H9 (cell line): Measurements from ENCODE around the gene PCDHA8. TPM values are rescaled to one million over a fixed set of nuclear protein-coding genes. Genes with fewer than 3 reads are reported as not detected.

Source experiments
- DNase-seq: peaks from one replicate; pipeline ENCODE4 v3.0.0-alpha.2; 2017
- H2AFZ ChIP-seq: one replicate; pipeline ENCODE4 v1.6.1; 2013; ENCODE audit warnings: mild to moderate bottlenecking, low read length, control low read depth, moderate library complexity
- H2AK5ac ChIP-seq: 2 replicates; pipeline ENCODE4 v1.6.1; 2013; ENCODE audit warnings: low read length, control low read depth, mixed read lengths; ENCODE audit not compliant: insufficient read length
- H2BK120ac ChIP-seq: one replicate; pipeline ENCODE4 v1.6.1; 2013; ENCODE audit warnings: low read depth, mild to moderate bottlenecking, low read length, control low read depth, inconsistent platforms; ENCODE audit not compliant: poor library complexity, severe bottlenecking
- H2BK12ac ChIP-seq: 2 replicates; pipeline ENCODE4 v1.6.1; 2013; ENCODE audit warnings: low read length, control low read depth, mixed read lengths, low read depth; ENCODE audit not compliant: insufficient read length
- H2BK15ac ChIP-seq: 2 replicates; pipeline ENCODE4 v1.6.1; 2013; ENCODE audit warnings: low read depth, low read length, control low read depth
- H2BK20ac ChIP-seq: one replicate; pipeline ENCODE4 v1.6.1; 2013; ENCODE audit warnings: low read depth, mild to moderate bottlenecking, low read length, control low read depth, inconsistent platforms; ENCODE audit not compliant: poor library complexity, severe bottlenecking
- H2BK5ac ChIP-seq: 2 replicates; pipeline ENCODE4 v1.6.1; 2013; ENCODE audit warnings: low read length, control low read depth, mixed read lengths; ENCODE audit not compliant: insufficient read length
- H3K14ac ChIP-seq: 2 replicates; pipeline ENCODE4 v1.6.1; 2013; ENCODE audit warnings: low read length, control low read depth; ENCODE audit not compliant: insufficient read depth
- H3K18ac ChIP-seq: 2 replicates; pipeline ENCODE4 v1.6.1; 2013; ENCODE audit warnings: low read depth, mild to moderate bottlenecking, mixed read lengths, low read length, control low read depth; ENCODE audit not compliant: insufficient read length
- H3K23ac ChIP-seq: 2 replicates; pipeline ENCODE4 v1.6.1; 2013; ENCODE audit warnings: low read length, control low read depth, mixed read lengths, low read depth; ENCODE audit not compliant: insufficient read length
- H3K23me2 ChIP-seq: 2 replicates; pipeline ENCODE4 v1.6.1; 2013; ENCODE audit warnings: low read depth, mild to moderate bottlenecking, mixed read lengths, low read length, control low read depth; ENCODE audit not compliant: insufficient read length, poor library complexity, severe bottlenecking
- H3K27ac ChIP-seq: 2 replicates; pipeline ENCODE4 v1.5.1; 2013; ENCODE audit warnings: low read length, control low read depth, mixed read lengths, low read depth; ENCODE audit not compliant: insufficient read length
- H3K27me3 ChIP-seq: 2 replicates; pipeline ENCODE4 v1.6.1; 2013; ENCODE audit warnings: low read length, control low read depth, inconsistent platforms; ENCODE audit not compliant: insufficient read depth
- H3K4ac ChIP-seq: 2 replicates; pipeline ENCODE4 v1.6.1; 2013; ENCODE audit warnings: low read depth, mild to moderate bottlenecking, control low read depth, inconsistent platforms, low read length, moderate library complexity
- H3K4me1 ChIP-seq: 2 replicates; pipeline ENCODE4 v1.6.1; 2013; ENCODE audit warnings: low read length, control low read depth, inconsistent platforms; ENCODE audit not compliant: insufficient read depth
- H3K4me2 ChIP-seq: 2 replicates; pipeline ENCODE4 v1.6.1; 2013; ENCODE audit warnings: low read length, control low read depth, mixed read lengths; ENCODE audit not compliant: insufficient read length, insufficient read depth
- H3K56ac ChIP-seq: 2 replicates; pipeline ENCODE4 v1.6.1; 2013; ENCODE audit warnings: low read depth, mild to moderate bottlenecking, mixed read lengths, low read length, control low read depth; ENCODE audit not compliant: insufficient read length
- H3K79me1 ChIP-seq: 2 replicates; pipeline ENCODE4 v1.6.1; 2013; ENCODE audit warnings: low read depth, mild to moderate bottlenecking, moderate library complexity, low read length, control low read depth, inconsistent platforms; ENCODE audit not compliant: insufficient read depth, poor library complexity, severe bottlenecking
- H3K79me2 ChIP-seq: 2 replicates; pipeline ENCODE4 v1.6.1; 2013; ENCODE audit warnings: low read length, control low read depth, inconsistent platforms; ENCODE audit not compliant: insufficient read depth
- H3K9ac ChIP-seq: 2 replicates; pipeline ENCODE4 v1.6.1; 2013; ENCODE audit warnings: low read length, control low read depth, mixed read lengths; ENCODE audit not compliant: insufficient read length; ENCODE audit errors: extremely low read depth
- H3K9me3 ChIP-seq: one replicate; pipeline ENCODE4 v1.6.1; 2013; ENCODE audit warnings: low read depth, low read length, inconsistent platforms; ENCODE audit not compliant: control insufficient read depth
- H3T11ph ChIP-seq: one replicate; pipeline ENCODE4 v1.6.1; 2013; ENCODE audit warnings: mild to moderate bottlenecking, low read length, control low read depth, inconsistent platforms
- H4K20me1 ChIP-seq: one replicate; pipeline ENCODE4 v1.6.1; 2013; ENCODE audit not compliant: control insufficient read depth, insufficient read length, insufficient read depth
- H4K5ac ChIP-seq: 2 replicates; pipeline ENCODE4 v1.6.1; 2013; ENCODE audit warnings: low read depth, mild to moderate bottlenecking, mixed read lengths, low read length, control low read depth; ENCODE audit not compliant: insufficient read length
- H4K8ac ChIP-seq: replicated peaks from 2 replicates; pipeline ENCODE4 v1.6.1; 2013; ENCODE audit warnings: low read length, control low read depth, mixed read lengths, low read depth; ENCODE audit not compliant: insufficient read length
- H4K91ac ChIP-seq: 2 replicates; pipeline ENCODE4 v1.6.1; 2013; ENCODE audit warnings: low read depth, mild to moderate bottlenecking, moderate library complexity, mixed read lengths, low read length, control low read depth; ENCODE audit not compliant: insufficient read length
- H3K27ac Mint-ChIP-seq, 3 experiments: 2 replicates in 2 of 3; 3 replicates in 1 of 3; pipeline ENCODE4 v1.8.0; 2020 to 2021; ENCODE audit warnings: mixed read lengths in 3 of 3, mild to moderate bottlenecking in 1 of 3, moderate library complexity in 1 of 3
- H3K27me3 Mint-ChIP-seq: 2 replicates; pipeline ENCODE4 v1.8.0; 2021; ENCODE audit warnings: low read depth, mild to moderate bottlenecking, moderate library complexity, mixed read lengths
- H3K36me3 Mint-ChIP-seq, 3 experiments: 2 replicates in 2 of 3; 3 replicates in 1 of 3; pipeline ENCODE4 v1.8.0; 2020 to 2021; ENCODE audit warnings: low read depth in 3 of 3, mixed read lengths in 3 of 3; ENCODE audit not compliant: insufficient read depth in 1 of 3
- H3K4me1 Mint-ChIP-seq, 2 experiments: 2 replicates each; pipeline ENCODE4 v1.8.0; 2020; ENCODE audit warnings: mixed read lengths in 2 of 2
- H3K4me3 Mint-ChIP-seq, 2 experiments: 2 replicates in 1 of 2; 3 replicates in 1 of 2; pipeline ENCODE4 v1.8.0; 2020 to 2021; ENCODE audit warnings: mild to moderate bottlenecking in 2 of 2, mixed read lengths in 2 of 2, moderate library complexity in 1 of 2
- H3K9me3 Mint-ChIP-seq, 2 experiments: 2 replicates in 1 of 2; 3 replicates in 1 of 2; pipeline ENCODE4 v1.8.0; 2020; ENCODE audit warnings: mild to moderate bottlenecking in 2 of 2, mixed read lengths in 2 of 2, moderate library complexity in 1 of 2
- WGBS: extraction: QIAGEN DNeasy Blood & Tissue Kit; methylation state at CpG from one replicate; pipeline ENCODE4 v1.1.7; 2013; ENCODE audit warnings: missing lambda C conversion rate, low lambda C conversion rate, mixed read lengths; ENCODE audit not compliant: insufficient read length; ENCODE audit errors: extremely low coverage; 5-methylcytosine and 5-hydroxymethylcytosine counted together
- total RNA-seq: library from RNA; stranded (reverse); gene quantifications from 2 replicates; pipeline ENCODE4 v1.2.1, GENCODE V29; 2021
- TF ChIP-seq, protein P1 (sequence below): fragments of 200-600 bp; sonication (generic); conservative IDR thresholded peaks from 3 replicates; pipeline ENCODE4 v1.8.0; 2021; ENCODE audit warnings: antibody characterized with exemption, mild to moderate bottlenecking

The PCDHA8 gene
- total RNA-seq, 1 experiment from 2014 or later: 0.57 TPM

DNA sequence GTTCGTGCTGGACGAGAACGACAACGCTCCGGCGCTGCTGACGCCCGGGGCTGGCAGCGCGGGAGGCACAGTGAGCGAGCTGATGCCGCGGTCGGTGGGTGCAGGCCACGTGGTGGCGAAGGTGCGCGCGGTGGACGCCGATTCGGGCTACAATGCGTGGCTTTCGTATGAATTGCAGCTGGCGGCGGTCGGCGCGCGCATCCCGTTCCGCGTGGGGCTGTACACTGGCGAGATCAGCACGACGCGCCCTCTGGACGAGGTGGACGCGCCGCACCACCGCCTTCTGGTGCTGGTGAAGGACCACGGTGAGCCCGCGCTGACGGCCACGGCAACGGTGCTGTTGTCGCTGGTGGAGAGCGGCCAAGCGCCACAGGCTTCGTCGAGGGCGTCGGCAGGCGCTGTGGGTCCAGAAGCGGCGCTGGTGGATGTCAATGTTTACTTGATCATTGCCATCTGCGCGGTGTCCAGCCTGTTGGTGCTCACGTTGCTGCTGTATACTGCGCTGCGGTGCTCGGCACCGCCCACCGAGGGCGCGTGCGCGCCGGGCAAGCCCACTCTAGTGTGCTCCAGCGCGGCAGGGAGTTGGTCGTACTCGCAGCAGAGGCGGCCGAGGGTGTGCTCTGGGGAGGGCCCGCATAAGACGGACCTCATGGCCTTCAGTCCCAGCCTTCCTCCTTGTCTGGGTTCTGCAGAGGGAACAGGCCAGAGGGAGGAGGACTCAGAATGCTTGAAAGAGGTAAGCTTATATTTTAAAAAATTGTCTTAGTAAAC, 43.1 kb downstream of the PCDHA8 start:
- Histone ChIP-seq H3K14ac (no peak overlapping the region; the same call in 1 of the 2 replicates), H3K27me3 (no peaks in the 10 kb centered on the region), H4K8ac (no peak overlapping the region), H2BK20ac (no peak overlapping the region), H3T11ph (no peak overlapping the region), H2AFZ (no peak overlapping the region), H2BK5ac (no peak overlapping the region), H3K23me2 (peaks cover 2% of the 10 kb centered on the region), H3K4me2 (no peak overlapping the region), H2BK12ac (no peak overlapping the region), H3K9ac (no peak overlapping the region), H3K23ac (no peak overlapping the region), H3K79me1 (no peaks in the 10 kb centered on the region), H3K18ac (no peak overlapping the region), H3K4me1 (no peaks in the 10 kb centered on the region), H2AK5ac (no peak overlapping the region), H4K20me1 (no peaks in the 10 kb centered on the region), H2BK15ac (no peak overlapping the region), H2BK120ac (no peak overlapping the region), H3K4ac (no peak overlapping the region), H3K27ac (no peak overlapping the region), H4K5ac (no peak overlapping the region), H4K91ac (no peak overlapping the region), H3K56ac (no peak overlapping the region), H3K9me3 (no peaks in the 10 kb centered on the region), H3K79me2 (peaks cover 2% of the 10 kb centered on the region; the same call in 1 of the 2 replicates)
- DNase-seq: peak; percentile 40
- TF ChIP-seq, protein P1, sequence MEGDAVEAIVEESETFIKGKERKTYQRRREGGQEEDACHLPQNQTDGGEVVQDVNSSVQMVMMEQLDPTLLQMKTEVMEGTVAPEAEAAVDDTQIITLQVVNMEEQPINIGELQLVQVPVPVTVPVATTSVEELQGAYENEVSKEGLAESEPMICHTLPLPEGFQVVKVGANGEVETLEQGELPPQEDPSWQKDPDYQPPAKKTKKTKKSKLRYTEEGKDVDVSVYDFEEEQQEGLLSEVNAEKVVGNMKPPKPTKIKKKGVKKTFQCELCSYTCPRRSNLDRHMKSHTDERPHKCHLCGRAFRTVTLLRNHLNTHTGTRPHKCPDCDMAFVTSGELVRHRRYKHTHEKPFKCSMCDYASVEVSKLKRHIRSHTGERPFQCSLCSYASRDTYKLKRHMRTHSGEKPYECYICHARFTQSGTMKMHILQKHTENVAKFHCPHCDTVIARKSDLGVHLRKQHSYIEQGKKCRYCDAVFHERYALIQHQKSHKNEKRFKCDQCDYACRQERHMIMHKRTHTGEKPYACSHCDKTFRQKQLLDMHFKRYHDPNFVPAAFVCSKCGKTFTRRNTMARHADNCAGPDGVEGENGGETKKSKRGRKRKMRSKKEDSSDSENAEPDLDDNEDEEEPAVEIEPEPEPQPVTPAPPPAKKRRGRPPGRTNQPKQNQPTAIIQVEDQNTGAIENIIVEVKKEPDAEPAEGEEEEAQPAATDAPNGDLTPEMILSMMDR: no peak
- no peak overlapping the region for H3K4me3 Mint-ChIP-seq
- H3K27me3 Mint-ChIP-seq: no peaks in the 10 kb centered on the region
- H3K9me3 Mint-ChIP-seq: no peaks in the 10 kb centered on the region
- no CpG with 5 or more reads among the region's 79 CpGs for WGBS
- H3K27ac Mint-ChIP-seq: no peak overlapping the region
- peaks cover 3 to 5% (median 4%) of the 10 kb centered on the region in 3 experiments; a peak in 6 of 7 replicates for H3K36me3 Mint-ChIP-seq
- no peaks in the 10 kb centered on the region; a peak in 1 of 4 replicates for H3K4me1 Mint-ChIP-seq

Other genes with a start within 250 kb of the PCDHA8 start
- 0.13 TPM in 1 of 2 replicates, not detected in the other for gene CD14, start 208.0 kb upstream of the PCDHA8 start, total RNA-seq
- 37.3 and 39.3 TPM in 2 replicates for gene TMCO6, start 201.7 kb upstream of the PCDHA8 start, total RNA-seq
- 84.9 and 86.6 TPM in 2 replicates for gene NDUFA2, start 193.6 kb upstream of the PCDHA8 start, total RNA-seq
- 75.2 and 79.3 TPM in 2 replicates for gene IK, start 193.4 kb upstream of the PCDHA8 start, total RNA-seq
- 24.7 and 26.6 TPM in 2 replicates for gene WDR55, start 176.3 kb upstream of the PCDHA8 start, total RNA-seq
- 2.3 and 2.4 TPM in 2 replicates for gene DND1, start 167.6 kb upstream of the PCDHA8 start, total RNA-seq
- 70.2 and 76.3 TPM in 2 replicates for gene HARS1, start 149.8 kb upstream of the PCDHA8 start, total RNA-seq
- gene HARS2, start 149.7 kb upstream of the PCDHA8 start, total RNA-seq: 20.2 and 20.5 TPM in 2 replicates
- 61.0 and 61.8 TPM in 2 replicates for gene ZMAT2, start 140.7 kb upstream of the PCDHA8 start, total RNA-seq
- gene PCDHA1, start 55.0 kb upstream of the PCDHA8 start, total RNA-seq: 0.44 and 0.61 TPM in 2 replicates
- gene PCDHA2, start 46.3 kb upstream of the PCDHA8 start, total RNA-seq: 0.18 and 0.20 TPM in 2 replicates
- 0.20 TPM in 1 of 2 replicates, not detected in the other for gene PCDHA3, start 40.1 kb upstream of the PCDHA8 start, total RNA-seq
- 3.5 and 3.9 TPM in 2 replicates for gene PCDHA4, start 34.1 kb upstream of the PCDHA8 start, total RNA-seq
- 0.33 and 0.39 TPM in 2 replicates for gene PCDHA5, start 19.6 kb upstream of the PCDHA8 start, total RNA-seq
- gene PCDHA6, start 13.2 kb upstream of the PCDHA8 start, total RNA-seq: 4.5 and 4.9 TPM in 2 replicates
- gene PCDHA7, start 6.9 kb upstream of the PCDHA8 start, total RNA-seq: 0.48 and 0.86 TPM in 2 replicates
- gene PCDHA9, start 7.2 kb downstream of the PCDHA8 start, total RNA-seq: 0.46 and 0.55 TPM in 2 replicates
- 10.4 and 10.7 TPM in 2 replicates for gene PCDHA10, start 14.7 kb downstream of the PCDHA8 start, total RNA-seq
- gene PCDHA11, start 27.8 kb downstream of the PCDHA8 start, total RNA-seq: 6.3 and 6.6 TPM in 2 replicates
- 7.1 and 7.2 TPM in 2 replicates for gene PCDHA12, start 34.1 kb downstream of the PCDHA8 start, total RNA-seq
- gene PCDHA13, start 40.9 kb downstream of the PCDHA8 start, total RNA-seq: 1.0 and 1.1 TPM in 2 replicates
- 8.0 and 8.7 TPM in 2 replicates for gene PCDHAC1, start 85.1 kb downstream of the PCDHA8 start, total RNA-seq
- 4.8 and 5.4 TPM in 2 replicates for gene PCDHAC2, start 125.3 kb downstream of the PCDHA8 start, total RNA-seq
- 0.07 and 0.11 TPM in 2 replicates for gene PCDHB1, start 210.2 kb downstream of the PCDHA8 start, total RNA-seq